WTC11 (cell line): ENCODE measurements around the gene GJD2. TPM values are rescaled to one million over a fixed set of nuclear protein-coding genes. Genes with fewer than 3 reads are reported as not detected.

Source experiments
- ATAC-seq: fragments of 200-7000 bp; cut with Tn5 transposase; 2 replicates; pipeline ENCODE4 v1.10.0; 2021; ENCODE audit warnings: mild to moderate bottlenecking, moderate library complexity
- CTCF ChIA-PET: fragments of 300-600 bp; sonication (Branson Sonifier 250); formaldehyde crosslinking; loops from one replicate; lab custom pipeline; 2021; ENCODE audit warnings: antibody characterized with exemption; lab: Charles Lee
- POLR2A ChIA-PET: fragments of 350-600 bp; sonication (Branson Sonifier 250); formaldehyde crosslinking; loops from one replicate; lab custom pipeline; 2021; ENCODE audit warnings: antibody characterized with exemption; lab: Charles Lee
- DNase-seq: peaks from one replicate; pipeline ENCODE4 v3.0.0; 2021; ENCODE audit warnings: low spot score
- H3K27ac Mint-ChIP-seq: 2 replicates; pipeline ENCODE4 v1.8.0; 2021; ENCODE audit warnings: mixed read lengths
- H3K27me3 Mint-ChIP-seq: 2 replicates; pipeline ENCODE4 v1.8.0; 2021; ENCODE audit warnings: low read depth, mild to moderate bottlenecking, moderate library complexity, mixed read lengths
- H3K36me3 Mint-ChIP-seq: 2 replicates; pipeline ENCODE4 v1.8.0; 2021; ENCODE audit warnings: mixed read lengths
- H3K4me1 Mint-ChIP-seq: 2 replicates; pipeline ENCODE4 v1.8.0; 2022; ENCODE audit warnings: mixed read lengths
- H3K4me3 Mint-ChIP-seq: 2 replicates; pipeline ENCODE4 v1.8.0; 2021; ENCODE audit warnings: mild to moderate bottlenecking, moderate library complexity, mixed read lengths
- H3K9me3 Mint-ChIP-seq: 2 replicates; pipeline ENCODE4 v1.8.0; 2021; ENCODE audit warnings: mixed read lengths
- CBFB ChIP-seq: sonication (generic); formaldehyde crosslinking; IDR thresholded peaks from 2 replicates; pipeline ENCODE4 v1.8.1; 2022; ENCODE audit warnings: mild to moderate bottlenecking, low read depth, missing genetic modification reagents
- E2F1 ChIP-seq: sonication (generic); formaldehyde crosslinking; IDR thresholded peaks from 2 replicates; pipeline ENCODE4 v1.8.0; 2022; ENCODE audit warnings: mild to moderate bottlenecking, missing genetic modification reagents
- GTF2I ChIP-seq: fragments of 250-450 bp; sonication (Bioruptor Pico); conservative IDR thresholded peaks from 2 replicates; pipeline ENCODE4 v1.4.0; 2021; ENCODE audit warnings: mild to moderate bottlenecking
- IRF2 ChIP-seq: sonication (generic); formaldehyde crosslinking; IDR thresholded peaks from 2 replicates; pipeline ENCODE4 v1.8.0; 2022; ENCODE audit warnings: low read depth, missing genetic modification reagents, borderline replicate concordance
- NFATC4 ChIP-seq: fragments of 250-450 bp; sonication (Bioruptor Pico); IDR thresholded peaks from 2 replicates; pipeline ENCODE4 v1.9.0; 2021; ENCODE audit warnings: mild to moderate bottlenecking
- NFYB ChIP-seq: sonication (generic); formaldehyde crosslinking; conservative IDR thresholded peaks from 2 replicates; pipeline ENCODE4 v1.8.0; 2022; ENCODE audit warnings: low read depth, missing genetic modification reagents
- NR1H2 ChIP-seq: sonication (generic); formaldehyde crosslinking; IDR thresholded peaks from 2 replicates; pipeline ENCODE4 v1.9.0; 2021; ENCODE audit warnings: mild to moderate bottlenecking, moderate library complexity, missing genetic modification reagents
- RELA ChIP-seq: sonication (generic); formaldehyde crosslinking; IDR thresholded peaks from 2 replicates; pipeline ENCODE4 v1.8.1; 2022; ENCODE audit warnings: missing genetic modification reagents, mild to moderate bottlenecking, borderline replicate concordance
- RORB ChIP-seq: fragments of 250-450 bp; sonication (Bioruptor Pico); IDR thresholded peaks from 2 replicates; pipeline ENCODE4 v1.9.0; 2021; ENCODE audit warnings: mild to moderate bottlenecking
- ZNF281 ChIP-seq: sonication (generic); formaldehyde crosslinking; IDR thresholded peaks from 2 replicates; pipeline ENCODE4 v1.8.0; 2023; ENCODE audit warnings: mild to moderate bottlenecking, missing genetic modification reagents
- ZNF396 ChIP-seq: fragments of 250-450 bp; sonication (Bioruptor Pico); IDR thresholded peaks from 2 replicates; pipeline ENCODE4 v1.8.0; 2021; ENCODE audit warnings: mild to moderate bottlenecking, moderate library complexity, borderline replicate concordance
- ZNF423 ChIP-seq: fragments of 250-450 bp; sonication (Bioruptor Pico); IDR thresholded peaks from 2 replicates; pipeline ENCODE4 v2.1.2; 2022; ENCODE audit warnings: mild to moderate bottlenecking, moderate library complexity
- total RNA-seq: library from RNA; stranded (reverse); gene quantifications from 3 replicates; pipeline ENCODE4 v1.2.3, GENCODE V29; 2021
- TF ChIP-seq, protein P1 (sequence below): sonication (generic); formaldehyde crosslinking; IDR thresholded peaks from 2 replicates; pipeline ENCODE4 v1.8.1; 2023; ENCODE audit warnings: mild to moderate bottlenecking, missing genetic modification reagents
- TF ChIP-seq, protein P2 (sequence below): sonication (generic); formaldehyde crosslinking; IDR thresholded peaks from 2 replicates; pipeline ENCODE4 v1.8.1; 2022; ENCODE audit warnings: mild to moderate bottlenecking, missing genetic modification reagents, moderate library complexity, borderline replicate concordance
- TF ChIP-seq, protein P3 (sequence below): fragments of 250-450 bp; sonication (Bioruptor Pico); IDR thresholded peaks from 2 replicates; pipeline ENCODE4 v1.9.0; 2021; ENCODE audit warnings: mild to moderate bottlenecking
- TF ChIP-seq, protein P4 (sequence below): sonication (generic); formaldehyde crosslinking; IDR thresholded peaks from 2 replicates; pipeline ENCODE4 v1.8.1; 2023; ENCODE audit warnings: mild to moderate bottlenecking, missing genetic modification reagents
- TF ChIP-seq, protein P5 (sequence below): sonication (generic); formaldehyde crosslinking; IDR thresholded peaks from 2 replicates; pipeline ENCODE4 v1.8.1; 2022; ENCODE audit warnings: low read depth, mild to moderate bottlenecking, moderate library complexity, missing genetic modification reagents, borderline replicate concordance

The GJD2 gene
- total RNA-seq, 1 experiment from 2014 or later: 0.22 TPM

GRCh38 chr15:34765741-34766140, 10.9 kb upstream of the GJD2 start (continued):
- TF ChIP-seq, protein P1, sequence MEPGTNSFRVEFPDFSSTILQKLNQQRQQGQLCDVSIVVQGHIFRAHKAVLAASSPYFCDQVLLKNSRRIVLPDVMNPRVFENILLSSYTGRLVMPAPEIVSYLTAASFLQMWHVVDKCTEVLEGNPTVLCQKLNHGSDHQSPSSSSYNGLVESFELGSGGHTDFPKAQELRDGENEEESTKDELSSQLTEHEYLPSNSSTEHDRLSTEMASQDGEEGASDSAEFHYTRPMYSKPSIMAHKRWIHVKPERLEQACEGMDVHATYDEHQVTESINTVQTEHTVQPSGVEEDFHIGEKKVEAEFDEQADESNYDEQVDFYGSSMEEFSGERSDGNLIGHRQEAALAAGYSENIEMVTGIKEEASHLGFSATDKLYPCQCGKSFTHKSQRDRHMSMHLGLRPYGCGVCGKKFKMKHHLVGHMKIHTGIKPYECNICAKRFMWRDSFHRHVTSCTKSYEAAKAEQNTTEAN (CRISPR knock-in tag): no peak
- TF ChIP-seq NFYB (CRISPR knock-in tag): no peak
- no peak for TF ChIP-seq RORB (CRISPR knock-in tag)
- TF ChIP-seq, protein P2, sequence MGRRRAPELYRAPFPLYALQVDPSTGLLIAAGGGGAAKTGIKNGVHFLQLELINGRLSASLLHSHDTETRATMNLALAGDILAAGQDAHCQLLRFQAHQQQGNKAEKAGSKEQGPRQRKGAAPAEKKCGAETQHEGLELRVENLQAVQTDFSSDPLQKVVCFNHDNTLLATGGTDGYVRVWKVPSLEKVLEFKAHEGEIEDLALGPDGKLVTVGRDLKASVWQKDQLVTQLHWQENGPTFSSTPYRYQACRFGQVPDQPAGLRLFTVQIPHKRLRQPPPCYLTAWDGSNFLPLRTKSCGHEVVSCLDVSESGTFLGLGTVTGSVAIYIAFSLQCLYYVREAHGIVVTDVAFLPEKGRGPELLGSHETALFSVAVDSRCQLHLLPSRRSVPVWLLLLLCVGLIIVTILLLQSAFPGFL (CRISPR knock-in tag): no peak

DNA sequence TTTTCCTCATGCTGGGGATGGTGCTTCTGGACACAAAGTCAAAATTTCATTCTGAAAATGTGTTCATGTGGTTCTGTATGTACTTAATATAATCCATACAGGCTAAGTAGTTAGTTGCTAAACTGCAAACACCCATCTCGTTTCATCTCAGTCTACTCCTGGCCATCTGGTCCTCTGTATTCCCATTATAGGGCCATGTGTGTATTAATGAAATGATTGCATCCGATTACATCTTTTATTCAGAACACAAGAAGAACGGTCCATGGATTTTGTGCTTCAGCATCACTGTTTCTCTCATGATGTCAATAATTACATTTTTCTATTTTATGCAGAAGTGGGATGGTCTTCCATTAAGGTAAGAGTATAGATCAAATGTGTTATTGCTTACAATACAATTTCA, 6.1 kb upstream of the GJD2 start:
- Mint-ChIP-seq H3K9me3 (no peaks in the 10 kb centered on the region), H3K4me3 (no peak overlapping the region), H3K4me1 (peaks cover 6% of the 10 kb centered on the region), H3K27me3 (peaks cover 34% of the 10 kb centered on the region), H3K27ac (no peak overlapping the region), H3K36me3 (no peaks in the 10 kb centered on the region)
- ATAC-seq (no peak), DNase-seq (no peak)
- ChIA-PET CTCF (no interaction called here), POLR2A (no interaction called here)
- TF ChIP-seq, protein P3, sequence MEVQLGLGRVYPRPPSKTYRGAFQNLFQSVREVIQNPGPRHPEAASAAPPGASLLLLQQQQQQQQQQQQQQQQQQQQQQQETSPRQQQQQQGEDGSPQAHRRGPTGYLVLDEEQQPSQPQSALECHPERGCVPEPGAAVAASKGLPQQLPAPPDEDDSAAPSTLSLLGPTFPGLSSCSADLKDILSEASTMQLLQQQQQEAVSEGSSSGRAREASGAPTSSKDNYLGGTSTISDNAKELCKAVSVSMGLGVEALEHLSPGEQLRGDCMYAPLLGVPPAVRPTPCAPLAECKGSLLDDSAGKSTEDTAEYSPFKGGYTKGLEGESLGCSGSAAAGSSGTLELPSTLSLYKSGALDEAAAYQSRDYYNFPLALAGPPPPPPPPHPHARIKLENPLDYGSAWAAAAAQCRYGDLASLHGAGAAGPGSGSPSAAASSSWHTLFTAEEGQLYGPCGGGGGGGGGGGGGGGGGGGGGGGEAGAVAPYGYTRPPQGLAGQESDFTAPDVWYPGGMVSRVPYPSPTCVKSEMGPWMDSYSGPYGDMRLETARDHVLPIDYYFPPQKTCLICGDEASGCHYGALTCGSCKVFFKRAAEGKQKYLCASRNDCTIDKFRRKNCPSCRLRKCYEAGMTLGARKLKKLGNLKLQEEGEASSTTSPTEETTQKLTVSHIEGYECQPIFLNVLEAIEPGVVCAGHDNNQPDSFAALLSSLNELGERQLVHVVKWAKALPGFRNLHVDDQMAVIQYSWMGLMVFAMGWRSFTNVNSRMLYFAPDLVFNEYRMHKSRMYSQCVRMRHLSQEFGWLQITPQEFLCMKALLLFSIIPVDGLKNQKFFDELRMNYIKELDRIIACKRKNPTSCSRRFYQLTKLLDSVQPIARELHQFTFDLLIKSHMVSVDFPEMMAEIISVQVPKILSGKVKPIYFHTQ (CRISPR knock-in tag): no peak
- no peak for TF ChIP-seq GTF2I (CRISPR knock-in tag)
- no peak for TF ChIP-seq ZNF396 (CRISPR knock-in tag)
- no peak for TF ChIP-seq E2F1 (CRISPR knock-in tag)
- TF ChIP-seq NFATC4 (CRISPR knock-in tag): no peak

GRCh38 chr15:34759992-34760391, 5.2 kb upstream of the GJD2 start:
- peaks cover 13% of the 10 kb centered on the region for H3K4me1 Mint-ChIP-seq
- H3K27ac Mint-ChIP-seq: no peak overlapping the region
- no peak for DNase-seq
- H3K9me3 Mint-ChIP-seq: no peaks in the 10 kb centered on the region
- ChIA-PET POLR2A (no interaction called here), CTCF (interaction anchor here (1.1 kb wide), 1 partner anchor 52 kb away, joined by 3 read pairs; no protein-coding TSS in a partner anchor)
- no peak overlapping the region for H3K4me3 Mint-ChIP-seq
- peaks cover 43% of the 10 kb centered on the region for H3K27me3 Mint-ChIP-seq
- ATAC-seq: no peak
- no peaks in the 10 kb centered on the region for H3K36me3 Mint-ChIP-seq
- TF ChIP-seq, protein P4, sequence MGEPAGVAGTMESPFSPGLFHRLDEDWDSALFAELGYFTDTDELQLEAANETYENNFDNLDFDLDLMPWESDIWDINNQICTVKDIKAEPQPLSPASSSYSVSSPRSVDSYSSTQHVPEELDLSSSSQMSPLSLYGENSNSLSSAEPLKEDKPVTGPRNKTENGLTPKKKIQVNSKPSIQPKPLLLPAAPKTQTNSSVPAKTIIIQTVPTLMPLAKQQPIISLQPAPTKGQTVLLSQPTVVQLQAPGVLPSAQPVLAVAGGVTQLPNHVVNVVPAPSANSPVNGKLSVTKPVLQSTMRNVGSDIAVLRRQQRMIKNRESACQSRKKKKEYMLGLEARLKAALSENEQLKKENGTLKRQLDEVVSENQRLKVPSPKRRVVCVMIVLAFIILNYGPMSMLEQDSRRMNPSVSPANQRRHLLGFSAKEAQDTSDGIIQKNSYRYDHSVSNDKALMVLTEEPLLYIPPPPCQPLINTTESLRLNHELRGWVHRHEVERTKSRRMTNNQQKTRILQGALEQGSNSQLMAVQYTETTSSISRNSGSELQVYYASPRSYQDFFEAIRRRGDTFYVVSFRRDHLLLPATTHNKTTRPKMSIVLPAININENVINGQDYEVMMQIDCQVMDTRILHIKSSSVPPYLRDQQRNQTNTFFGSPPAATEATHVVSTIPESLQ (CRISPR knock-in tag): no peak
- no peak for TF ChIP-seq ZNF281 (CRISPR knock-in tag)
- no peak for TF ChIP-seq RELA (CRISPR knock-in tag)
- TF ChIP-seq IRF2 (CRISPR knock-in tag): no peak
- TF ChIP-seq ZNF423 (CRISPR knock-in tag): no peak
- TF ChIP-seq NR1H2 (CRISPR knock-in tag): no peak
- TF ChIP-seq, protein P5, sequence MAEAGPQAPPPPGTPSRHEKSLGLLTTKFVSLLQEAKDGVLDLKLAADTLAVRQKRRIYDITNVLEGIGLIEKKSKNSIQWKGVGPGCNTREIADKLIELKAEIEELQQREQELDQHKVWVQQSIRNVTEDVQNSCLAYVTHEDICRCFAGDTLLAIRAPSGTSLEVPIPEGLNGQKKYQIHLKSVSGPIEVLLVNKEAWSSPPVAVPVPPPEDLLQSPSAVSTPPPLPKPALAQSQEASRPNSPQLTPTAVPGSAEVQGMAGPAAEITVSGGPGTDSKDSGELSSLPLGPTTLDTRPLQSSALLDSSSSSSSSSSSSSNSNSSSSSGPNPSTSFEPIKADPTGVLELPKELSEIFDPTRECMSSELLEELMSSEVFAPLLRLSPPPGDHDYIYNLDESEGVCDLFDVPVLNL (CRISPR knock-in tag): no peak
- TF ChIP-seq, protein P1 (CRISPR knock-in tag): no peak
- TF ChIP-seq CBFB (CRISPR knock-in tag): no peak
